Measurements from ENCODE around the gene CORO7. TPM values are rescaled to one million over a fixed set of nuclear protein-coding genes. Genes with fewer than 3 reads are reported as not detected.

CORO7 gene
- total and polyA plus RNA-seq, 9 of the 15 experiments (the other 6 are each of a cell fraction or from before 2014, with no cell fraction given): 0.45 to 77.2 (median 18.7) TPM

GRCh38 chr16:4455951-4456350 is 39.6 kb upstream of the CORO7 start:
- H3K36me3 ChIP-seq (ENCODE audit: control insufficient read depth, insufficient read depth, low read length): peaks cover 78% of the 10 kb centered on the region

GRCh38 chr16:4455081-4455480 is 38.7 kb upstream of the CORO7 start:
- in situ Hi-C loops (cut with MboI): no loop called here
- DNase-seq (ENCODE audit: extremely low read depth in 1 of 4, low spot score in 3 of 4): no peak
- WGBS (ENCODE audit: insufficient coverage, low coverage, missing lambda C conversion rate): 95% methylated on average over 13 of the region's 14 CpGs
- intact Hi-C loops (cut with micrococcal nuclease): no loop called here
- peaks cover 6% of the 10 kb centered on the region in 2 experiments; a peak in 2 of 5 replicates for H3K4me1 ChIP-seq (replicated peaks in 1 of 2; ENCODE audit: control insufficient read depth in 2 of 2, insufficient read depth in 2 of 2, low read length in 2 of 2)
- CTCF ChIA-PET (ENCODE audit: low intra/inter-chr PET ratio): no interaction called here
- no peaks in the 10 kb centered on the region for H4K20me1 ChIP-seq (replicated peaks; ENCODE audit: control insufficient read depth, insufficient read depth, low read length)
- no peak for FAIRE-seq
- BruUV-seq (replicated peaks): no TSS peak
- no peak overlapping the region for H3K4me2 ChIP-seq (ENCODE audit: insufficient read depth, low read length)
- peaks cover 81% of the 10 kb centered on the region for H3K36me3 ChIP-seq (ENCODE audit: control insufficient read depth, insufficient read depth, low read length)
- H3K27ac ChIP-seq (ENCODE audit: extremely low read depth, low read depth, low read length): no peak overlapping the region
- no peak for ATAC-seq
- no peak overlapping the region for H2AFZ ChIP-seq (ENCODE audit: low read depth, low read length)
- no peaks in the 10 kb centered on the region for H3K9me3 ChIP-seq (replicated peaks; ENCODE audit: control insufficient read depth, insufficient read depth, low read depth, low read length)
- H3K9me1 ChIP-seq (ENCODE audit: control insufficient read depth, insufficient read depth, low read length): no peaks in the 10 kb centered on the region
- H3K4me3 ChIP-seq: no peak overlapping the region
- H3K79me2 ChIP-seq (ENCODE audit: control insufficient read depth, insufficient read depth, low read length): no peaks in the 10 kb centered on the region
- no peak overlapping the region for H3K9ac ChIP-seq (ENCODE audit: insufficient read depth in 1 of 2, low read depth in 2 of 2, low read length in 2 of 2)
- POLR2A ChIA-PET: interaction anchor here (0.6 to 2.6 kb wide), 3 partner anchors 8 to 183 kb away, joined by 3 to 9 read pairs (median 3); no protein-coding TSS in a partner anchor
- no peaks in the 10 kb centered on the region for H3K27me3 ChIP-seq (ENCODE audit: control insufficient read depth in 2 of 2, insufficient read depth in 2 of 2, low read length in 2 of 2)
- TF ChIP-seq RBFOX2 (IDR thresholded peaks at IDR 0.05; ENCODE audit: low read depth, low read length) (0 out of 2 replicates have a peak, but pooled peaks have one; percentile 39), CUX1 (CRISPR knock-in tag; IDR thresholded peaks at IDR 0.05) (no peak), ZNF436 (CRISPR knock-in tag; IDR thresholded peaks at IDR 0.05) (no peak), POLR2G (IDR thresholded peaks at IDR 0.05; ENCODE audit: low read depth, low read length) (peak; percentile 61), SUPT5H (IDR thresholded peaks at IDR 0.05) (no peak)

More at GRCh38 chr16:4455951-4456350, 39.6 kb upstream of the CORO7 start:
- no peak overlapping the region for H2AFZ ChIP-seq (ENCODE audit: low read depth, low read length)
- no peak overlapping the region for H3K4me2 ChIP-seq (ENCODE audit: insufficient read depth, low read length)
- H3K4me3 ChIP-seq: no peak overlapping the region
- no peaks in the 10 kb centered on the region for H4K20me1 ChIP-seq (replicated peaks; ENCODE audit: control insufficient read depth, insufficient read depth, low read length)
- DNase-seq (ENCODE audit: extremely low read depth in 1 of 4, low spot score in 3 of 4) (no peak), FAIRE-seq (no peak), ATAC-seq (no peak)
- H3K79me2 ChIP-seq (ENCODE audit: control insufficient read depth, insufficient read depth, low read length): no peaks in the 10 kb centered on the region
- no peak overlapping the region for H3K27ac ChIP-seq (ENCODE audit: extremely low read depth, low read depth, low read length)
- peak overlapping the region in 1 of 2 experiments; percentile 77; a peak in 2 of 4 replicates for H3K9ac ChIP-seq (ENCODE audit: insufficient read depth in 1 of 2, low read depth in 2 of 2, low read length in 2 of 2)
- 0 out of 2 replicates have a peak, but pooled peaks have one; percentile 21 for TF ChIP-seq POLR2G (IDR thresholded peaks at IDR 0.05; ENCODE audit: low read depth, low read length)
- TF ChIP-seq ETV1 (tag; conservative IDR thresholded peaks at IDR 0.05; ENCODE audit: low read depth): no peak
- in situ Hi-C loops (cut with MboI): no loop called here
- intact Hi-C loops (cut with micrococcal nuclease): no loop called here
- ChIA-PET POLR2A (interaction anchor here (0.6 to 2.6 kb wide), 3 partner anchors 7 to 182 kb away, joined by 3 to 9 read pairs (median 3); no protein-coding TSS in a partner anchor), CTCF (ENCODE audit: low intra/inter-chr PET ratio) (no interaction called here)
- WGBS (ENCODE audit: insufficient coverage, low coverage, missing lambda C conversion rate): 89% methylated on average over 10 of the region's 10 CpGs
- H3K4me1 ChIP-seq (replicated peaks in 1 of 2; ENCODE audit: control insufficient read depth in 2 of 2, insufficient read depth in 2 of 2, low read length in 2 of 2): peaks cover under 1 to 6% of the 10 kb centered on the region in 2 experiments; a peak in 2 of 5 replicates
- no peaks in the 10 kb centered on the region for H3K9me1 ChIP-seq (ENCODE audit: control insufficient read depth, insufficient read depth, low read length)
- BruUV-seq (replicated peaks): TSS peak; percentile 39
- H3K9me3 ChIP-seq (replicated peaks; ENCODE audit: control insufficient read depth, insufficient read depth, low read depth, low read length): no peaks in the 10 kb centered on the region
- no peaks in the 10 kb centered on the region for H3K27me3 ChIP-seq (ENCODE audit: control insufficient read depth in 2 of 2, insufficient read depth in 2 of 2, low read length in 2 of 2)

Measured in K562 (cell line).